Neuron (in vitro differentiated cells): Measurements from ENCODE around the gene CD47.

Experiments
- H2AFZ ChIP-seq: one replicate; pipeline ENCODE4 v1.6.1; 2013; ENCODE audit warnings: low read depth, mild to moderate bottlenecking, inconsistent platforms, low read length, moderate library complexity
- H3K27me3 ChIP-seq: one replicate; pipeline ENCODE4 v1.6.1; 2013; ENCODE audit warnings: low read length; ENCODE audit not compliant: insufficient read depth
- H3K36me3 ChIP-seq: one replicate; pipeline ENCODE4 v1.6.1; 2013; ENCODE audit warnings: low read length; ENCODE audit not compliant: insufficient read depth
- H3K4me1 ChIP-seq: one replicate; pipeline ENCODE4 v1.6.1; 2013; ENCODE audit warnings: low read length; ENCODE audit not compliant: insufficient read depth
- H3K4me3 ChIP-seq: 2 replicates; pipeline ENCODE4 v1.5.1; 2013; ENCODE audit warnings: mild to moderate bottlenecking, low read length, moderate library complexity
- H3K9me3 ChIP-seq: one replicate; pipeline ENCODE4 v1.6.1; 2013; ENCODE audit warnings: low read length

The CD47 gene

GRCh38 chr3:108006077-108006771 lies 84.6 kb downstream of the CD47 start:
- H3K9me3 ChIP-seq, result peaks cover 3% of the 10 kb centered on the region
- no peaks in the 10 kb centered on the region for H3K27me3 ChIP-seq
- no peak overlapping the region for H2AFZ ChIP-seq
- H3K36me3 ChIP-seq, result no peaks in the 10 kb centered on the region
- H3K4me3 ChIP-seq, result no peak overlapping the region
- H3K4me1 ChIP-seq, result peaks cover 3% of the 10 kb centered on the region

- peaks cover 3% of the 10 kb centered on the region for H3K9me3 ChIP-seq
- no peak overlapping the region for H3K4me3 ChIP-seq
- no peak overlapping the region for H2AFZ ChIP-seq
- H3K27me3 ChIP-seq, result no peaks in the 10 kb centered on the region
- H3K36me3 ChIP-seq, result no peaks in the 10 kb centered on the region
- H3K4me1 ChIP-seq, result peaks cover 3% of the 10 kb centered on the region
These were observed 86.2 kb downstream of the CD47 start for GRCh38 chr3:108004647-108005046.

GRCh38 chr3:108001457-108001856 lies 89.4 kb downstream of the CD47 start:
- H3K9me3 ChIP-seq, result peaks cover 3% of the 10 kb centered on the region
- H3K27me3 ChIP-seq, result no peaks in the 10 kb centered on the region
- no peak overlapping the region for H3K4me3 ChIP-seq
- no peaks in the 10 kb centered on the region for H3K36me3 ChIP-seq
- peaks cover 22% of the 10 kb centered on the region for H3K4me1 ChIP-seq
- no peak overlapping the region for H2AFZ ChIP-seq

GRCh38 chr3:107999215-107999775 lies 91.5 kb downstream of the CD47 start:
- Histone ChIP-seq H3K4me1 (peaks cover 19% of the 10 kb centered on the region), H3K36me3 (no peaks in the 10 kb centered on the region), H2AFZ (no peak overlapping the region), H3K27me3 (no peaks in the 10 kb centered on the region), H3K9me3 (peaks cover 3% of the 10 kb centered on the region), H3K4me3 (no peak overlapping the region)

- Histone ChIP-seq H3K4me1 (peaks cover 19% of the 10 kb centered on the region), H2AFZ (no peak overlapping the region)
These were observed 93.2 kb downstream of the CD47 start for GRCh38 chr3:107997671-107998070.

GRCh38 chr3:107995823-107996222 lies 95.0 kb downstream of the CD47 start:
- Histone ChIP-seq H3K9me3 (no peaks in the 10 kb centered on the region), H3K36me3 (no peaks in the 10 kb centered on the region), H3K4me3 (no peak overlapping the region), H3K4me1 (peaks cover 19% of the 10 kb centered on the region), H3K27me3 (no peaks in the 10 kb centered on the region), H2AFZ (no peak overlapping the region)

More at GRCh38 chr3:107997671-107998070, 93.2 kb downstream of the CD47 start:
- Histone ChIP-seq H3K27me3 (no peaks in the 10 kb centered on the region), H3K36me3 (no peaks in the 10 kb centered on the region), H3K4me3 (no peak overlapping the region), H3K9me3 (peaks cover 3% of the 10 kb centered on the region)

GRCh38 chr3:107994956-107995715 lies 95.7 kb downstream of the CD47 start:
- Histone ChIP-seq H3K4me3 (no peak overlapping the region), H3K9me3 (no peaks in the 10 kb centered on the region), H3K36me3 (no peaks in the 10 kb centered on the region), H3K27me3 (no peaks in the 10 kb centered on the region), H3K4me1 (peaks cover 19% of the 10 kb centered on the region), H2AFZ (no peak overlapping the region)

GRCh38 chr3:107994181-107994580 lies 96.7 kb downstream of the CD47 start:
- H3K36me3 ChIP-seq, result no peaks in the 10 kb centered on the region
- H3K27me3 ChIP-seq, result no peaks in the 10 kb centered on the region
- no peak overlapping the region for H3K4me3 ChIP-seq
- H3K4me1 ChIP-seq, result peaks cover 15% of the 10 kb centered on the region
- H3K9me3 ChIP-seq, result no peaks in the 10 kb centered on the region
- no peak overlapping the region for H2AFZ ChIP-seq

GRCh38 chr3:107993771-107994170 lies 97.1 kb downstream of the CD47 start:
- Histone ChIP-seq H3K36me3 (no peaks in the 10 kb centered on the region), H3K9me3 (no peaks in the 10 kb centered on the region), H3K27me3 (no peaks in the 10 kb centered on the region), H3K4me3 (no peak overlapping the region), H2AFZ (no peak overlapping the region), H3K4me1 (peaks cover 11% of the 10 kb centered on the region)
